Measurements from ENCODE around the gene PCNA. TPM values are rescaled to one million over a fixed set of nuclear protein-coding genes. Genes with fewer than 3 reads are reported as not detected.
A peak's percentile ranks its signal among the peaks of the same experiment; 100 is the strongest.

Gene PCNA
- total RNA-seq, 1 donor from 2014 or later: 52.5 TPM

DNA sequence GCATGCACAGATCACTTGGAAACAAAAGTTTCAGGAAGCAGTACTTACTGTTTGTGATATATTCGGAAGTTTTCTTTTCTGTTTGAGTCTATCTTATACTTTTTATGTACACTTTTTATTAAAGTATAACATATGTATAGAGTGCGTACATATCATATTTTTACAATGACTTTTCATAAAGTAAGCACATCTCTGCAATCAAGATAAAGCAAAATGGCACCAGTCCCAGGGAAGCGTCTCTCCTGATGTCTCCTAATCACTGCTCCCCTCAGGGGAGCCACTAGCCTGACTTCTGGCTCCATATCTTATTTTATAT lies 33.4 kb upstream of the PCNA start:
- H3K4me3 ChIP-seq: no peak overlapping the region
- H3K4me1 ChIP-seq: peaks cover 13 to 47% of the 10 kb centered on the region in 2 donors
- TF ChIP-seq CTCF (IDR thresholded peaks at IDR 0.05): no peak
- no peak overlapping the region for H3K27ac ChIP-seq
- DNase-seq (ENCODE audit: low spot score in 2 of 2): no peak
- H3K36me3 ChIP-seq: no peaks in the 10 kb centered on the region
- H3K27me3 ChIP-seq: no peaks in the 10 kb centered on the region
- intact Hi-C loops (cut with DNase I): no loop called here
- H3K9me3 ChIP-seq: no peaks in the 10 kb centered on the region

- peaks cover 13 to 49% of the 10 kb centered on the region in 2 donors for H3K4me1 ChIP-seq
- no peak for TF ChIP-seq CTCF (IDR thresholded peaks at IDR 0.05)
- intact Hi-C loops (cut with DNase I): no loop called here
- H3K27me3 ChIP-seq: no peaks in the 10 kb centered on the region
- no peaks in the 10 kb centered on the region for H3K36me3 ChIP-seq
- DNase-seq (ENCODE audit: low spot score in 2 of 2): no peak
- H3K27ac ChIP-seq: peak overlapping the region; percentile 71 to 72
- H3K4me3 ChIP-seq: no peak overlapping the region
- no peaks in the 10 kb centered on the region for H3K9me3 ChIP-seq
These were observed 30.7 kb upstream of the PCNA start for GRCh38 chr20:5150226-5151076.

DNA sequence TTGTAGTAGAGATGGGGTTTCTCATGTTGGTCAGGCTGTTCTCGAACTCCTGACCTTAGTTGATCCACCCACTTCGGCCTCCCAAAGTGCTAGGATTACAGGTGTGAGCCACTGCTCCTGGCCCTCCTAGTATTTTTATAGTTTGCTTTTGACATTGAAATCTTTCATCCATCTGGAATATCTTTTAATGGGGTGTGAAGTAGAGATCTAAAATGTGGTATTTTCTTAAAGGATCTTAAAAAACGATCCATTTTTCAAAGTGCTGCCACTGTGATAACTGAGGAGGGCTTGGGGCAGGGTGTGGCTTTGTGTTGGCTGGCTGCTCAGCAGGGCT lies 30.1 kb upstream of the PCNA start:
- Histone ChIP-seq H3K4me1 (peaks cover 13 to 45% of the 10 kb centered on the region in 2 donors), H3K4me3 (no peak overlapping the region), H3K27ac (peak overlapping the region; percentile 71 to 72), H3K36me3 (no peaks in the 10 kb centered on the region), H3K27me3 (no peaks in the 10 kb centered on the region), H3K9me3 (no peaks in the 10 kb centered on the region)
- DNase-seq (ENCODE audit: low spot score in 2 of 2): no peak
- no peak for TF ChIP-seq CTCF (IDR thresholded peaks at IDR 0.05)
- intact Hi-C loops (cut with DNase I): loop anchor here (2.0 kb wide), 1 partner anchor 15 kb away; no protein-coding TSS in a partner anchor

GRCh38 chr20:5148581-5148980 lies 28.8 kb upstream of the PCNA start:
- intact Hi-C loops (cut with DNase I): loop anchor here (2.0 kb wide), 1 partner anchor 14 kb away; no protein-coding TSS in a partner anchor
- peaks cover 9 to 48% of the 10 kb centered on the region in 2 donors for H3K4me1 ChIP-seq
- H3K27ac ChIP-seq: peak overlapping the region; percentile 71 to 72
- no peaks in the 10 kb centered on the region for H3K27me3 ChIP-seq
- H3K9me3 ChIP-seq: no peaks in the 10 kb centered on the region
- TF ChIP-seq CTCF (IDR thresholded peaks at IDR 0.05): no peak
- peak overlapping the region in 1 of 2 donors; percentile 25 for H3K4me3 ChIP-seq
- H3K36me3 ChIP-seq: no peaks in the 10 kb centered on the region
- DNase-seq (ENCODE audit: low spot score in 2 of 2): no peak

- H3K4me3 ChIP-seq: no peak overlapping the region
- no peaks in the 10 kb centered on the region for H3K9me3 ChIP-seq
- no peaks in the 10 kb centered on the region for H3K27me3 ChIP-seq
- no peaks in the 10 kb centered on the region for H3K36me3 ChIP-seq
- H3K27ac ChIP-seq: peak overlapping the region in 1 of 2 donors; percentile 71
- DNase-seq (ENCODE audit: low spot score in 2 of 2): no peak
- TF ChIP-seq CTCF (IDR thresholded peaks at IDR 0.05): no peak
- intact Hi-C loops (cut with DNase I): no loop called here
- peaks cover 13 to 56% of the 10 kb centered on the region in 2 donors for H3K4me1 ChIP-seq
These were observed 27.3 kb upstream of the PCNA start for GRCh38 chr20:5146871-5147592.
